Panc1 (cell line): ENCODE data around the gene NKX2-2.

Experiments
- POLR2AphosphoS5 ChIP-seq: IDR thresholded peaks from 2 replicates; pipeline ENCODE4 v1.6.1; 2012; ENCODE audit warnings: mild to moderate bottlenecking, low read depth, low read length, moderate library complexity
- SIN3A ChIP-seq: IDR thresholded peaks from 2 replicates; pipeline ENCODE4 v1.6.1; 2012; ENCODE audit warnings: low read depth, mild to moderate bottlenecking, low read length, moderate library complexity, borderline replicate concordance; ENCODE audit not compliant: insufficient read depth
- TCF7L2 ChIP-seq: IDR thresholded peaks from 2 replicates; pipeline ENCODE4 v1.6.1; 2011; ENCODE audit warnings: mild to moderate bottlenecking, low read depth, low read length, inconsistent platforms
- TF ChIP-seq, protein P1 (sequence below): fragments of 450-650 bp; IDR thresholded peaks from 2 replicates; pipeline ENCODE4 v1.5.1; 2017; ENCODE audit warnings: mild to moderate bottlenecking

- TF ChIP-seq, protein P1, sequence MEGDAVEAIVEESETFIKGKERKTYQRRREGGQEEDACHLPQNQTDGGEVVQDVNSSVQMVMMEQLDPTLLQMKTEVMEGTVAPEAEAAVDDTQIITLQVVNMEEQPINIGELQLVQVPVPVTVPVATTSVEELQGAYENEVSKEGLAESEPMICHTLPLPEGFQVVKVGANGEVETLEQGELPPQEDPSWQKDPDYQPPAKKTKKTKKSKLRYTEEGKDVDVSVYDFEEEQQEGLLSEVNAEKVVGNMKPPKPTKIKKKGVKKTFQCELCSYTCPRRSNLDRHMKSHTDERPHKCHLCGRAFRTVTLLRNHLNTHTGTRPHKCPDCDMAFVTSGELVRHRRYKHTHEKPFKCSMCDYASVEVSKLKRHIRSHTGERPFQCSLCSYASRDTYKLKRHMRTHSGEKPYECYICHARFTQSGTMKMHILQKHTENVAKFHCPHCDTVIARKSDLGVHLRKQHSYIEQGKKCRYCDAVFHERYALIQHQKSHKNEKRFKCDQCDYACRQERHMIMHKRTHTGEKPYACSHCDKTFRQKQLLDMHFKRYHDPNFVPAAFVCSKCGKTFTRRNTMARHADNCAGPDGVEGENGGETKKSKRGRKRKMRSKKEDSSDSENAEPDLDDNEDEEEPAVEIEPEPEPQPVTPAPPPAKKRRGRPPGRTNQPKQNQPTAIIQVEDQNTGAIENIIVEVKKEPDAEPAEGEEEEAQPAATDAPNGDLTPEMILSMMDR: no peak; the same call in 1 of the 2 replicates
- TF ChIP-seq SIN3A (no peak), TCF7L2 (no peak), POLR2AphosphoS5 (no peak)
Measured at GRCh38 chr20:21520702-21521595, 7.1 kb upstream of the NKX2-2 start.
